ENCODE data around the gene PDGFRB. TPM values are rescaled to one million over a fixed set of nuclear protein-coding genes. Genes with fewer than 3 reads are reported as not detected.

Gene PDGFRB
- total and polyA plus RNA-seq, 2 donors (not counting 1 experiment from before 2014, with no cell fraction given) = 231 to 347 TPM

DNA sequence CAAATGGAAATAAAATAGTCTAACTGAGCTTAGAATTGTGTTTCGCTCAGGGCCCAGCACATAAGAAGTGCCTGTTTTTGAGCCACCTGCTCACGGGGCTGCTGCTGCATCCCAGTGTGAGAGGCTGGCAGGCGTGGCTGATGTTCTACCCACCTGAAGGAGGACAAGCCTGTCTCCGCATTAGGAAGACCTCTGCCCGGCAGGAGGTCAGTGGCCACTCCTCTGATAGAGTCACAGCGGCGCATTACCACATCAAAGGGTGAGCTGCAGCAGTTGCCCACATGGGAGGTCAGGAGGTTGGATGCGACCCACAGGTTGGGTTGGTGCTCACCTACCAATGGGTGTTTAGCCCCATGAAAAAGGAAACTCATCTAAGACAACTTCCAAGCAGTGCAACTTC, 30.5 kb upstream of the PDGFRB start:
- Histone ChIP-seq H3K27me3 (ENCODE audit: control insufficient read depth, insufficient read depth, low read length) (peaks cover 69% of the 10 kb centered on the region), H3K4me2 (ENCODE audit: extremely low read depth, insufficient read depth, low read length) (no peak overlapping the region), H3K27ac (ENCODE audit: insufficient read depth, low read length) (no peak overlapping the region), H4K20me1 (ENCODE audit: control insufficient read depth, extremely low read depth, insufficient read depth, low read length) (no peaks in the 10 kb centered on the region), H3K36me3 (ENCODE audit: control insufficient read depth, insufficient read depth, low read length) (no peaks in the 10 kb centered on the region), H3K4me3 (replicated peaks in 1 of 4; ENCODE audit: control extremely low read depth in 1 of 4, insufficient read depth in 1 of 4, low read depth in 3 of 4, low read length in 4 of 4) (no peak overlapping the region), H3K9me3 (ENCODE audit: control insufficient read depth, insufficient read depth, low read depth, low read length) (no peaks in the 10 kb centered on the region), H2AFZ (ENCODE audit: low read length) (no peak overlapping the region), H3K79me2 (ENCODE audit: control insufficient read depth, insufficient read depth, low read length) (no peaks in the 10 kb centered on the region), H3K9ac (ENCODE audit: insufficient read depth, low read length) (no peak overlapping the region), H3K4me1 (ENCODE audit: control insufficient read depth, extremely low read depth, insufficient read depth, low read length) (no peaks in the 10 kb centered on the region)
- TF ChIP-seq, protein P1, sequence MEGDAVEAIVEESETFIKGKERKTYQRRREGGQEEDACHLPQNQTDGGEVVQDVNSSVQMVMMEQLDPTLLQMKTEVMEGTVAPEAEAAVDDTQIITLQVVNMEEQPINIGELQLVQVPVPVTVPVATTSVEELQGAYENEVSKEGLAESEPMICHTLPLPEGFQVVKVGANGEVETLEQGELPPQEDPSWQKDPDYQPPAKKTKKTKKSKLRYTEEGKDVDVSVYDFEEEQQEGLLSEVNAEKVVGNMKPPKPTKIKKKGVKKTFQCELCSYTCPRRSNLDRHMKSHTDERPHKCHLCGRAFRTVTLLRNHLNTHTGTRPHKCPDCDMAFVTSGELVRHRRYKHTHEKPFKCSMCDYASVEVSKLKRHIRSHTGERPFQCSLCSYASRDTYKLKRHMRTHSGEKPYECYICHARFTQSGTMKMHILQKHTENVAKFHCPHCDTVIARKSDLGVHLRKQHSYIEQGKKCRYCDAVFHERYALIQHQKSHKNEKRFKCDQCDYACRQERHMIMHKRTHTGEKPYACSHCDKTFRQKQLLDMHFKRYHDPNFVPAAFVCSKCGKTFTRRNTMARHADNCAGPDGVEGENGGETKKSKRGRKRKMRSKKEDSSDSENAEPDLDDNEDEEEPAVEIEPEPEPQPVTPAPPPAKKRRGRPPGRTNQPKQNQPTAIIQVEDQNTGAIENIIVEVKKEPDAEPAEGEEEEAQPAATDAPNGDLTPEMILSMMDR (conservative IDR thresholded peaks at IDR 0.05 in 1 of 2, IDR thresholded peaks at IDR 0.05 in 1 of 2; ENCODE audit: low read depth in 1 of 2, low read length in 2 of 2) = no peak
- TF ChIP-seq EZH2 (IDR thresholded peaks at IDR 0.05; ENCODE audit: low read length, missing control alignments) = no peak
- no peak for DNase-seq (ENCODE audit: low read depth in 2 of 2)

DNA sequence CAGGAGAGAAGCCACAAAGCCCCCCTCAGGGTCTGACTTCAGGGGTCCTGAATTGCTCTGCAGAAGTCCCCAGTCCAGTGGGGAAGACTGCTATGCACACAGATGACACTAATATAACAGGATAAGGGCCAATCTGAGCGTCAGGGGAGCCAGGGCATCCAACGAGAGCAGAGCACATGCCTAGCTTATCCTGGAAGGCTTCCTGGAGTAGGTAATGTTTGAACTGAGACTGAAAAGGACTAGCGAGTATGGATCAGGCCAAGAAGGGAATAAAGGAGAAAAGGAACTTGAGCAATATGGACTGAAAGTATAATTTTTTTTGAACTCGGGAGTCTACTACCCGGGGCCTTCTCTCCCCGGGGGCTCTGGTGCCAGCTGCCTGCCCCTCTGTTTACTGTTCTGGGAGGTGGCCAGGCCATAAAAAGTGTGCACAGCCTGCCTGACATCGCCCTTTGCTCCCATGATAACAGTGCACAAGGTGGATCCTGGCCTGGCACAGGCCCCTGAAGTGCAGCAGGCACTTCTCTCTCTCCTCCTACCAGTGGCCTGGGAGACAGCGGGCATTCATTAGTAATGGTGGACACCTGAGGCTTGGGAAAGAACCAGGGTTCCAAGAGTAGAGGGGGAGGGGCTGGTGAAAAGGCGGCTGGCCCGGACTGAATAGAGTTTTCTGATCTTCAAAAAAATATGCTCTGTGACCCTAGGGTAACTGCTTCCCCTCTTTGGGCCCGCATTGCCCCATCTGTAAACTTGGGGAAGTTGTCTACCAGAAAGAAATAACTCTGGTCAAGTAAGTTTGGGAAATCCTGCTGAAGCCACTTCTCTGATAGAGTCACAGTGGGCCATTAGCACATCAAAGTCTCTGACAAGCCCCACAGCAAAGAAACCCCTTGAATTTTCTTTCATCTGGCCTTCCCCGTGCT, 29.6 kb upstream of the PDGFRB start:
- Histone ChIP-seq H3K4me2 (ENCODE audit: extremely low read depth, insufficient read depth, low read length) (no peak overlapping the region), H3K27me3 (ENCODE audit: control insufficient read depth, insufficient read depth, low read length) (peaks cover 60% of the 10 kb centered on the region), H3K4me3 (replicated peaks in 1 of 4; ENCODE audit: control extremely low read depth in 1 of 4, insufficient read depth in 1 of 4, low read depth in 3 of 4, low read length in 4 of 4) (no peak overlapping the region), H2AFZ (ENCODE audit: low read length) (no peak overlapping the region), H3K4me1 (ENCODE audit: control insufficient read depth, extremely low read depth, insufficient read depth, low read length) (peaks cover 7% of the 10 kb centered on the region), H3K36me3 (ENCODE audit: control insufficient read depth, insufficient read depth, low read length) (no peaks in the 10 kb centered on the region), H3K27ac (ENCODE audit: insufficient read depth, low read length) (no peak overlapping the region), H3K9ac (ENCODE audit: insufficient read depth, low read length) (no peak overlapping the region), H4K20me1 (ENCODE audit: control insufficient read depth, extremely low read depth, insufficient read depth, low read length) (no peaks in the 10 kb centered on the region), H3K9me3 (ENCODE audit: control insufficient read depth, insufficient read depth, low read depth, low read length) (no peaks in the 10 kb centered on the region), H3K79me2 (ENCODE audit: control insufficient read depth, insufficient read depth, low read length) (no peaks in the 10 kb centered on the region)
- DNase-seq (ENCODE audit: low read depth in 2 of 2) = no peak
- TF ChIP-seq, protein P1 (conservative IDR thresholded peaks at IDR 0.05 in 1 of 2, IDR thresholded peaks at IDR 0.05 in 1 of 2; ENCODE audit: low read depth in 1 of 2, low read length in 2 of 2) = no peak
- TF ChIP-seq EZH2 (IDR thresholded peaks at IDR 0.05; ENCODE audit: low read length, missing control alignments) = no peak

DNA sequence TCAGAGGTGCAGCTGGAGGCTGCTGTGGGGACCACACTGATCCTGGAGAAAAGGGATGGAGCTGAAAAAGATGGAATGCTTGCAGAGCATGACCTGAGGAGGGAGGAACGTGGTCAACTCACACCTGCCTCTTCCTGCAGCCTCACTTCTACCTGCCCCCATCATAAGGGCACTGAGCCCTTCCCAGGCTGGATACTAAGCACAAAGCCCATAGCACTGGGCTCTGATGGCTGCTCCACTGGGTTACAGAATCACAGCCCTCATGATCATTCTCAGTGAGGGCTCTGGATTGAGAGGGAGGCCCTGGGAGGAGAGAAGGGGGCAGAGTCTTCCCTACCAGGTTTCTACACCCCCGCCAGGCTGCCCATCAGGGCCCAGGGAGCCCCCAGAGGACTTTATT, 28.4 kb upstream of the PDGFRB start:
- H3K27me3 ChIP-seq (ENCODE audit: control insufficient read depth, insufficient read depth, low read length) = peaks cover 48% of the 10 kb centered on the region
- DNase-seq (ENCODE audit: low read depth in 2 of 2) = no peak
- H3K4me3 ChIP-seq (replicated peaks in 1 of 4; ENCODE audit: control extremely low read depth in 1 of 4, insufficient read depth in 1 of 4, low read depth in 3 of 4, low read length in 4 of 4) = no peak overlapping the region
- no peak overlapping the region for H3K9ac ChIP-seq (ENCODE audit: insufficient read depth, low read length)
- H3K27ac ChIP-seq (ENCODE audit: insufficient read depth, low read length) = no peak overlapping the region
- H3K4me2 ChIP-seq (ENCODE audit: extremely low read depth, insufficient read depth, low read length) = no peak overlapping the region
- H3K9me3 ChIP-seq (ENCODE audit: control insufficient read depth, insufficient read depth, low read depth, low read length) = no peaks in the 10 kb centered on the region
- peaks cover 8% of the 10 kb centered on the region for H3K4me1 ChIP-seq (ENCODE audit: control insufficient read depth, extremely low read depth, insufficient read depth, low read length)
- H4K20me1 ChIP-seq (ENCODE audit: control insufficient read depth, extremely low read depth, insufficient read depth, low read length) = no peaks in the 10 kb centered on the region
- TF ChIP-seq, protein P1 (conservative IDR thresholded peaks at IDR 0.05 in 1 of 2, IDR thresholded peaks at IDR 0.05 in 1 of 2; ENCODE audit: low read depth in 1 of 2, low read length in 2 of 2) = no peak
- TF ChIP-seq EZH2 (IDR thresholded peaks at IDR 0.05; ENCODE audit: low read length, missing control alignments) = no peak
- H2AFZ ChIP-seq (ENCODE audit: low read length) = no peak overlapping the region
- H3K36me3 ChIP-seq (ENCODE audit: control insufficient read depth, insufficient read depth, low read length) = no peaks in the 10 kb centered on the region
- no peaks in the 10 kb centered on the region for H3K79me2 ChIP-seq (ENCODE audit: control insufficient read depth, insufficient read depth, low read length)

Data from fibroblast of lung (primary cell).